Measurements from ENCODE around the gene AP1S3.

Gene AP1S3

GRCh38 chr2:223854741-223855140 lies 17.4 kb upstream of the AP1S3 start:
- H3K4me3 ChIP-seq (ENCODE audit: severe bottlenecking): no peak overlapping the region
- ATAC-seq (ENCODE audit: low read depth): no peak

GRCh38 chr2:223853425-223853837 lies 16.0 kb upstream of the AP1S3 start:
- no peak overlapping the region for H3K4me3 ChIP-seq (ENCODE audit: severe bottlenecking)
- no peak for TF ChIP-seq CTCF (IDR thresholded peaks at IDR 0.05; ENCODE audit: poor library complexity, severe bottlenecking)
- ATAC-seq (ENCODE audit: low read depth) (peak; percentile 94), DNase-seq (ENCODE audit: low spot score) (no peak)
- no peaks in the 10 kb centered on the region for H3K36me3 ChIP-seq (ENCODE audit: low read depth)
- H3K9me3 ChIP-seq (ENCODE audit: severe bottlenecking): no peaks in the 10 kb centered on the region
- no peaks in the 10 kb centered on the region for H3K27me3 ChIP-seq (ENCODE audit: insufficient read depth, poor library complexity, severe bottlenecking)
- peaks cover 16% of the 10 kb centered on the region for H3K4me1 ChIP-seq (ENCODE audit: insufficient read depth, poor library complexity, severe bottlenecking)
- H3K27ac ChIP-seq (ENCODE audit: poor library complexity, severe bottlenecking): peak overlapping the region; percentile 25

More at GRCh38 chr2:223854741-223855140, 17.4 kb upstream of the AP1S3 start:
- no peak for TF ChIP-seq CTCF (IDR thresholded peaks at IDR 0.05; ENCODE audit: poor library complexity, severe bottlenecking)
- DNase-seq (ENCODE audit: low spot score): no peak
- no peaks in the 10 kb centered on the region for H3K9me3 ChIP-seq (ENCODE audit: severe bottlenecking)
- H3K27ac ChIP-seq (ENCODE audit: poor library complexity, severe bottlenecking): no peak overlapping the region
- H3K36me3 ChIP-seq (ENCODE audit: low read depth): no peaks in the 10 kb centered on the region
- H3K4me1 ChIP-seq (ENCODE audit: insufficient read depth, poor library complexity, severe bottlenecking): peaks cover 16% of the 10 kb centered on the region
- H3K27me3 ChIP-seq (ENCODE audit: insufficient read depth, poor library complexity, severe bottlenecking): no peaks in the 10 kb centered on the region

- DNase-seq (ENCODE audit: low spot score) (no peak), ATAC-seq (ENCODE audit: low read depth) (no peak)
- H3K27ac ChIP-seq (ENCODE audit: poor library complexity, severe bottlenecking): no peak overlapping the region
- no peak for TF ChIP-seq CTCF (IDR thresholded peaks at IDR 0.05; ENCODE audit: poor library complexity, severe bottlenecking)
- H3K36me3 ChIP-seq (ENCODE audit: low read depth): no peaks in the 10 kb centered on the region
- H3K4me3 ChIP-seq (ENCODE audit: severe bottlenecking): no peak overlapping the region
- no peaks in the 10 kb centered on the region for H3K27me3 ChIP-seq (ENCODE audit: insufficient read depth, poor library complexity, severe bottlenecking)
- no peaks in the 10 kb centered on the region for H3K9me3 ChIP-seq (ENCODE audit: severe bottlenecking)
- H3K4me1 ChIP-seq (ENCODE audit: insufficient read depth, poor library complexity, severe bottlenecking): peaks cover 16% of the 10 kb centered on the region
These were observed 15.0 kb upstream of the AP1S3 start for GRCh38 chr2:223852281-223852795.

- no peak for DNase-seq (ENCODE audit: low spot score)
- Histone ChIP-seq H3K27me3 (ENCODE audit: insufficient read depth, poor library complexity, severe bottlenecking) (no peaks in the 10 kb centered on the region), H3K9me3 (ENCODE audit: severe bottlenecking) (no peaks in the 10 kb centered on the region), H3K36me3 (ENCODE audit: low read depth) (no peaks in the 10 kb centered on the region), H3K27ac (ENCODE audit: poor library complexity, severe bottlenecking) (peak overlapping the region; percentile 49), H3K4me3 (ENCODE audit: severe bottlenecking) (no peak overlapping the region), H3K4me1 (ENCODE audit: insufficient read depth, poor library complexity, severe bottlenecking) (peaks cover 5% of the 10 kb centered on the region)
- TF ChIP-seq CTCF (IDR thresholded peaks at IDR 0.05; ENCODE audit: poor library complexity, severe bottlenecking): no peak
- no peak for ATAC-seq (ENCODE audit: low read depth)
These were observed 10.0 kb upstream of the AP1S3 start for GRCh38 chr2:223847410-223847809.

GRCh38 chr2:223846515-223846914 lies 9.1 kb upstream of the AP1S3 start:
- Histone ChIP-seq H3K36me3 (ENCODE audit: low read depth) (no peaks in the 10 kb centered on the region), H3K4me3 (ENCODE audit: severe bottlenecking) (no peak overlapping the region), H3K27ac (ENCODE audit: poor library complexity, severe bottlenecking) (peak overlapping the region; percentile 49), H3K9me3 (ENCODE audit: severe bottlenecking) (no peaks in the 10 kb centered on the region), H3K4me1 (ENCODE audit: insufficient read depth, poor library complexity, severe bottlenecking) (peaks cover 5% of the 10 kb centered on the region), H3K27me3 (ENCODE audit: insufficient read depth, poor library complexity, severe bottlenecking) (no peaks in the 10 kb centered on the region)
- peak; percentile 92 for ATAC-seq (ENCODE audit: low read depth)
- TF ChIP-seq CTCF (IDR thresholded peaks at IDR 0.05; ENCODE audit: poor library complexity, severe bottlenecking): no peak
- DNase-seq (ENCODE audit: low spot score): no peak
